ENCODE results near the gene CD244.

DNA sequence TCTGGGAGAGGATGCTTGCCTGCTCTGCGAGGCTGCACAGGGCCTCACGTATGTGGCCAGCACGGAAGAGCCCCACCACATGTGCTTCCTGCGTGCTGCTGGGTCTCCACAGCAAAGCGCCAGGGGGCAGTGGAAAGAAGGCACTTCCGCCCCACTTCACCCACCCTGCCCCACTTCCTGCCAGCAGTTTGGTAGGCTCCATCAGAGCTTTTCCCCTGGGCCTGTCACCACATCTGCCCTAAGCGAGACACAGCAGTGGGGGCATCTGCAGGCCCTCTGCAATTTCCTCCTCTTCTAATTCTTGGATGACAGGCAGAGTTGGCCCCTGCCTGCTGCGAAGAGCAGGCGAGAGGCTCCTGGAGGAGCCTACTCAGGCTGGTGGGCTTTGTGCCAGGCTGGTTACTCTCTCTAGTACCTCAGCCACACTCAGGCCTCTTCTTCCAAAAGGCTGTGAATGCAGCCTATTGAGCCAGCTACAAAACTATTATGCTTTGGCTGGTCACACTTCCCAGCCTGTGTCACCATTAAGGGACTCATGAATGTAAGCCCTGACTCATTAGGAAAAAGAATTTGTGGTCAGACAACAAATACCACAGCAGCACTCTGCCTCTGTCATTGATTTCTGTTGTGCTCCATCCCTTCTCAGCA lies 25.0 kb downstream of the CD244 start:
- TF ChIP-seq EP300 (IDR thresholded peaks at IDR 0.05) (no peak), POLR2A (IDR thresholded peaks at IDR 0.05) (no peak)

Data from gastroesophageal sphincter (tissue), 2 donors.